Gastrocnemius medialis (tissue), 4 donors: ENCODE data around the gene TOB1.

ENCODE experiments used
- CTCF ChIP-seq, 5 experiments: fragments of 450-650 bp in 3 of 5; fragments of 200-600 bp in 2 of 5; sonication (generic) in 2 of 5; IDR thresholded peaks in 4 of 5; conservative IDR thresholded peaks in 1 of 5; 1 replicate in 4 of 5; 2 replicates in 1 of 5; pipeline ENCODE4 v1.5.1; 2016 to 2019; ENCODE audit warnings: antibody characterized with exemption in 5 of 5, mild to moderate bottlenecking in 3 of 5, moderate library complexity in 3 of 5
- POLR2A ChIP-seq, 2 donors: fragments of 450-650 bp; IDR thresholded peaks; one replicate each; pipeline ENCODE4 v1.6.1; 2017; ENCODE audit warnings: antibody characterized with exemption in 2 of 2, mild to moderate bottlenecking in 2 of 2, moderate library complexity in 2 of 2

GRCh38 chr17:50909765-50910605 lies 43.8 kb upstream of the TOB1 start:
- no peak for TF ChIP-seq CTCF (IDR thresholded peaks at IDR 0.05 in 4 of 5, conservative IDR thresholded peaks at IDR 0.05 in 1 of 5)
- TF ChIP-seq POLR2A (IDR thresholded peaks at IDR 0.05), result no peak
